Prostate gland (tissue), 2 donors: Measurements from ENCODE around the gene TP53I13. TPM values are rescaled to one million over a fixed set of nuclear protein-coding genes. Genes with fewer than 3 reads are reported as not detected.

Experiments
- DNase-seq: peaks from one replicate; pipeline ENCODE4 v3.0.0-alpha.2; 2019; ENCODE audit warnings: low spot score
- H3K27ac ChIP-seq, 2 donors: fragments of 200-600 bp; sonication (generic); 2 replicates each; pipeline ENCODE4 v1.5.1; 2017 to 2019
- H3K27me3 ChIP-seq: fragments of 200-600 bp; sonication (generic); replicated peaks from 2 replicates; pipeline ENCODE4 v1.5.1; 2019; ENCODE audit not compliant: insufficient read depth
- H3K36me3 ChIP-seq, 2 donors: fragments of 200-600 bp; sonication (generic); 1 replicate in 1 of 2; 2 replicates in 1 of 2; pipeline versions ENCODE4 v1.5.1 to v1.8.1; 2017 to 2019
- H3K4me1 ChIP-seq: fragments of 200-600 bp; sonication (generic); replicated peaks from 2 replicates; pipeline ENCODE4 v1.5.1; 2019
- H3K4me3 ChIP-seq, 2 donors: fragments of 200-600 bp; sonication (generic); 2 replicates each; pipeline ENCODE4 v1.5.1; 2017 to 2019
- H3K9me3 ChIP-seq: fragments of 200-600 bp; sonication (generic); 2 replicates; pipeline ENCODE4 v1.5.1; 2017
- POLR2A ChIP-seq: fragments of 450-650 bp; IDR thresholded peaks from one replicate; pipeline ENCODE4 v1.6.1; 2016; ENCODE audit warnings: antibody characterized with exemption, mild to moderate bottlenecking
- POLR2AphosphoS5 ChIP-seq: sonication (generic); formaldehyde crosslinking; IDR thresholded peaks from one replicate; pipeline ENCODE4 v1.6.1; 2017; ENCODE audit warnings: antibody characterized with exemption
- WGBS: methylation state at CpG from one replicate; pipeline ENCODE4 v1.1.5; 2018; 5-methylcytosine and 5-hydroxymethylcytosine counted together
- intact Hi-C: fragments of 100-400 bp; cut with DNase I; formaldehyde crosslinking; loops from one replicate; pipeline ENCODE4 v1.14.2; 2022
- total RNA-seq, 2 donors: library from RNA; depleted of rRNA; stranded (reverse); fragments of >200 nt; gene quantifications; one replicate each; pipeline ENCODE4 v1.1.0, GENCODE V29; 2016
- TF ChIP-seq, protein P1 (sequence below), 4 experiments: fragments of 200-600 bp in 2 of 4; fragments of 450-650 bp in 2 of 4; sonication (generic) in 2 of 4; IDR thresholded peaks; 1 replicate in 3 of 4; 2 replicates in 1 of 4; pipeline ENCODE4 v1.5.1; 2016 to 2019; ENCODE audit warnings: antibody characterized with exemption in 4 of 4, mild to moderate bottlenecking in 2 of 4, moderate library complexity in 2 of 4

TP53I13 gene
- total RNA-seq, 2 donors from 2014 or later: 52.5 to 82.0 TPM

DNA sequence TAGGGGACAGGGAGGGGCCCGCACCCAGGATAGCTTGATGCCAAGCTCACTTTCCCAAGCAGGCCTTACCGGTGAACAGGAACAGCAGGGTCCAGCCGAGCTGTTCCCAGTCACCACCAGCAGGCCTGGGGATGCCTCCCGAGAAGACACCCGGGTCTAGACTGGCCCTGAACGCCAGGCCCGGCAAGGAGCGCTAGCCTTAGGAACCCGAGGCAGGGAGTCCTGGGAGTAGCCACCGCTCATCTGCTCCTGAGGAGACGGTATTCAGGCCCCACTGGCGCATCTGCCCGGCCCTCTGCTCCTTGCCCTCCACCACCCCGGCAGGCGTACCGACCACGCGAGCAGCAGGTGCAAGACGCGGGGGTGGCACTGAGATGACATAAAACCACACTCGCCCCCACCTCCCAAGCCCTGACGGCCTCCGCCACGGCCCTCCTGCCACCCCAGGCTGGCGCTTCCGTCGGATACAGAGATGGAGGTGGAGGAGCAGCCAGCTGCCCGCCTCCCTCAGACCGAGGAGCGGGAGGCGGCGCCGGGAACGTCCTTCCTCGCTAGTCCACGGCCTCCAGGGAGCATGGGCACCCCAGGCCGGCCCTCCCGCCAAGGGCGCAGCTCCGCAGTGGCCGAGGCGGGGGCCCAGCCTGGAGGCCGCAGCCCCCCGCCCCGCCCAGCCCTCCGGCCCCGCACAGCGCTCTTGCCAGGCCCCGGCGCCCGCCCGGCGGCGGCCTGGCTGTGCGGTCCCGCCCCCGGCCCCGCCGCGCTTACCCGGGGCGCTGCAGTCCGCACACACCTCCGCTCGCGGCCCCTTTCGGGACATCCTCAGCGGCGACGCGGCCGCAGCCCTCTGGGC is 20.3 kb downstream of the TP53I13 start:
- Histone ChIP-seq H3K4me1 (peaks cover 24% of the 10 kb centered on the region), H3K27me3 (no peaks in the 10 kb centered on the region), H3K27ac (peak overlapping the region; percentile 69 to 77), H3K9me3 (no peaks in the 10 kb centered on the region), H3K36me3 (no peaks in the 10 kb centered on the region), H3K4me3 (peak overlapping the region; percentile 72 to 76)
- intact Hi-C loops: loop anchor here (10.0 kb wide), 1 partner anchor 516 kb away; no protein-coding TSS in a partner anchor
- TF ChIP-seq POLR2A: no peak
- TF ChIP-seq, protein P1, sequence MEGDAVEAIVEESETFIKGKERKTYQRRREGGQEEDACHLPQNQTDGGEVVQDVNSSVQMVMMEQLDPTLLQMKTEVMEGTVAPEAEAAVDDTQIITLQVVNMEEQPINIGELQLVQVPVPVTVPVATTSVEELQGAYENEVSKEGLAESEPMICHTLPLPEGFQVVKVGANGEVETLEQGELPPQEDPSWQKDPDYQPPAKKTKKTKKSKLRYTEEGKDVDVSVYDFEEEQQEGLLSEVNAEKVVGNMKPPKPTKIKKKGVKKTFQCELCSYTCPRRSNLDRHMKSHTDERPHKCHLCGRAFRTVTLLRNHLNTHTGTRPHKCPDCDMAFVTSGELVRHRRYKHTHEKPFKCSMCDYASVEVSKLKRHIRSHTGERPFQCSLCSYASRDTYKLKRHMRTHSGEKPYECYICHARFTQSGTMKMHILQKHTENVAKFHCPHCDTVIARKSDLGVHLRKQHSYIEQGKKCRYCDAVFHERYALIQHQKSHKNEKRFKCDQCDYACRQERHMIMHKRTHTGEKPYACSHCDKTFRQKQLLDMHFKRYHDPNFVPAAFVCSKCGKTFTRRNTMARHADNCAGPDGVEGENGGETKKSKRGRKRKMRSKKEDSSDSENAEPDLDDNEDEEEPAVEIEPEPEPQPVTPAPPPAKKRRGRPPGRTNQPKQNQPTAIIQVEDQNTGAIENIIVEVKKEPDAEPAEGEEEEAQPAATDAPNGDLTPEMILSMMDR (IDR thresholded peaks at IDR 0.05): peak in 1 of 4 experiments; percentile 14
- TF ChIP-seq POLR2AphosphoS5: no peak
- WGBS: 0% methylated on average over 35 of the region's 72 CpGs
- no peak for DNase-seq

DNA sequence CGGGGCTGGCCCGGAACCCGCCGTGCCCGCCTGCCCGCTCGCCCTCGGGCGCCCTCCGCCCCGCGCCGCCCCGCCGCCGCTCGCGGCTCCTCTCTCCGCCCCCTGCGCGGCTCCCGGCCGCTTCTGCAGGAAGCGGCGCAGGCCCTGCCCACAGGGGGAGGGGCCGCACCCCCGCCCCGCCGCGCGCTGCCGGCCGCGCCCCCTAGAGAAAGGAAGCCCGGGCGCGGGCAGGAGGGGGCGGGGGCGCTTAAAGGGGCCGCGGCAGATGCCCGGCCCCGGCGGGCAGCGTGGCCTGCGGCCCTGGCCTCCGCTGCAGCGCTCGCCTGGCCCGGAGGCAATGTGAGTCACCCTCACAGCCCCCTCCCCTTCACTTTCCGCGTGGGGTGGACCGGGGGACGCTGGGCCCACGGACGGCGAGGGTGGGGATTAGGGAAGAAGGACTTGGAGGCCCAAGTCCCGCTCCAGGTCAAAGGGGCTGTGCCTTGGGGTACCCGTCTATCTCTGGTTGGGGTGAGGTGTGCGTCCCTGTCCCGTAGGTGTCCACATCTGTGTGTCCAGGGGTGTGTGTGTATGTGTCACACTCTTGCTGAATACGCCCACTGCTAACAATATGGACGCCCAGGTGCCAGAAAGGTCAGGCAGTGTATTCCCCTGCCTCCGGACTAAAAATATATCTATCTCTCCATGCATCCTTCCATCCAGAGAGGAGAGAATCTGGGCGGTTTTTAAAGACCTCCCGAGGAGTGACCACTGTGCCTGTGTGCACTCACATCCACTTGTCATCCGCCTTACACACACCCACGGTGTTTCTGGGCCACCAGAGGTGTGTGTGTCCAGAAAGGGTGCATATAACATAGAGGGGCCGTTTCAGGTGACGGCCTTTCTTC is 21.3 kb downstream of the TP53I13 start, which contains the start of gene GIT1:
Gene GIT1, minus strand, starts transcription at position 125 of the 887 bp plus-strand sequence. CDS start 270 bp downstream, outside the sequence.
- Histone ChIP-seq H3K4me3 (peak within 1 kb of the TSS; percentile 72 to 76), H3K4me1 (peaks cover 24% of the 10 kb centered on the region), H3K36me3 (no peaks in the 10 kb centered on the region), H3K27ac (peak within 1 kb of the TSS; percentile 77 to 79), H3K9me3 (no peaks in the 10 kb centered on the region), H3K27me3 (no peaks in the 10 kb centered on the region)
- 13% methylated on average over 33 of the region's 70 CpGs for WGBS
- intact Hi-C loops: loop anchor here (2.0 to 10.0 kb wide), 2 partner anchors 341 to 515 kb away; partner anchors contain the start of gene SSH2
- TF ChIP-seq, protein P1 (IDR thresholded peaks at IDR 0.05): peak in 3 of 4 experiments; percentile 23 to 41 (median 34)
- peak; percentile 52 for TF ChIP-seq POLR2A
- peak; percentile 33 for TF ChIP-seq POLR2AphosphoS5
- peak; percentile 85 for DNase-seq

DNA sequence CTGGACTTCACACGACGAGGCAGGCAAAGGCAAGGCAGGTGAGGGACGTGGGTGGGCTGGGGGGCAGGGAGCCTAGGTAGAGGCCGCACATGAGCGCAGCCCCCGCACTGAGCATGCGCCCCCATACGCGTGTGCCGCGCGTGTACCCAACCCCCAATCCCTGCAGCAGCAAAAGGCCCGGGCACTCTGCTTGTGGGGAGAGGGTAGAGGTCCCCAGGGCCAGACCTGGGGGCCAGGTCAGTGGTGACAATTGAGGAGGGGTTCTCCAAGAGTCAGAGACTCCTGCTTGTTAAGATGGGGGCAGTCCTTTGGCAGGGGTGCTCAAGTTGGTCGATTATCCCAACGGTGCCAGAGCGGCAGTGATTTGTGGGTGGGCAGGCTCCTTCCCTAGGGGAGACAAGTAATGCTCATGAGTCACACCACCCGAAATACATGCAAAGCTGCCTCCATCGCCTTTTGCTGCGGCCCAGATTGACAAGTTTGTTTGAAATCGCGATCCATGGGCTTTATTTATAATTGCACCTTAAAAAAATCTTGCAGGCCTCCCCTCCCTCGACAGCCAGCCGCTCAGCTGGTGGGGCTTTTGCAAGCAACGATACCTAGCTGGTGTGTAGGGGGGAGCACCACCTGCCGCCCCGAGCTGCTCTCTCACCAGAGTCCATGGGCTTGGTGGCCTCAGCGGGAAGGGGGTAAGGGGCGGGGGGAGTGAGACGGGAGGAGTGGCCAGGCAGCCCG is 22.1 kb downstream of the TP53I13 start:
- Histone ChIP-seq H3K27ac (peak overlapping the region; percentile 48 to 77), H3K36me3 (no peaks in the 10 kb centered on the region), H3K4me3 (peak overlapping the region in 1 of 2 donors; percentile 10), H3K27me3 (no peaks in the 10 kb centered on the region), H3K9me3 (no peaks in the 10 kb centered on the region), H3K4me1 (peaks cover 24% of the 10 kb centered on the region)
- 29% methylated on average over 29 of the region's 30 CpGs for WGBS
- DNase-seq: no peak
- TF ChIP-seq POLR2AphosphoS5 (no peak), POLR2A (no peak)
- TF ChIP-seq, protein P1 (IDR thresholded peaks at IDR 0.05): no peak
- intact Hi-C loops: loop anchor here (2.0 kb wide), 1 partner anchor 340 kb away; the partner anchor contains the start of gene SSH2

DNA sequence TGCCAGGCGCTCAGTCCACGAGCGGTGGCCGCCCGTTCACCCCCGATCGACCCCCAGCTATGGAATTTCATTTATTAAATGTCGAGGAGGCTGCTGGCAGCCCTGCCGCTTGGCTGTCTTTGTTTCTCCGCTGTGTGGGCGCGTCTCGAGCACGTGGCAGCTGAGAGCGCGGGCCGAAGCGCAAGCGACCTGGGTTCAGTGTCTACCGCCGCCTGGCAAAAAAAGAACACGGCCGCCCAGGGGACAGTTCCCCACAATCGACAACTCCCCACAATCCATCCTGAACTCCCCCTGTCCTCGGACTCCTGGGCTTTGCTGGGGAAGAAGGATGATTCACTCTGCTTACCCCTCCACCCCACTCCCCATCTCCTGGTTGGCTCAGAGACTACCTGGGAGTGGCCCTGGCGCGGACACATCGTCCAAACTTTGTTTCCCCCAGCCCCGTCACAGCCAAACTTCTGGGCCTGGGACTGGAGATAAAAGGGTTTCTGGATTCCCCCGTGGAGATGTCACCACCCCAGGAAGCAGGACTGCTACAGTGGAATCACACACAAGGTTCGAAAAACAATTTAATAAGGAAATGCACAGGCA is 22.7 kb downstream of the TP53I13 start:
- H3K4me3 ChIP-seq: peak overlapping the region in 1 of 2 donors; percentile 10
- peaks cover 24% of the 10 kb centered on the region for H3K4me1 ChIP-seq
- peak overlapping the region; percentile 48 to 77 for H3K27ac ChIP-seq
- no peaks in the 10 kb centered on the region for H3K9me3 ChIP-seq
- H3K27me3 ChIP-seq: no peaks in the 10 kb centered on the region
- TF ChIP-seq POLR2AphosphoS5: no peak
- no peak for TF ChIP-seq POLR2A
- TF ChIP-seq, protein P1 (IDR thresholded peaks at IDR 0.05): no peak
- no peaks in the 10 kb centered on the region for H3K36me3 ChIP-seq
- intact Hi-C loops: loop anchor here (2.0 kb wide), 1 partner anchor 340 kb away; the partner anchor contains the start of gene SSH2
- WGBS: 1% methylated on average over 31 of the region's 31 CpGs
- DNase-seq: no peak
